CD4-positive, alpha-beta T cell (primary cell): Measurements from ENCODE around the gene ACAD10. TPM values are rescaled to one million over a fixed set of nuclear protein-coding genes. Genes with fewer than 3 reads are reported as not detected.

ENCODE experiments used
- ATAC-seq: fragments of 200-7000 bp; cut with Tn5 transposase; one replicate; pipeline ENCODE4 v1.10.0; 2022; ENCODE audit warnings: mild to moderate bottlenecking; ENCODE audit not compliant: poor library complexity
- CTCF ChIA-PET: fragments of 350-600 bp; sonication (Branson Sonifier 250); formaldehyde crosslinking; loops from one replicate; lab custom pipeline; 2021; ENCODE audit warnings: antibody characterized with exemption, inconsistent platforms; lab: Charles Lee
- POLR2A ChIA-PET: fragments of 350-600 bp; sonication (Branson Sonifier 250); formaldehyde crosslinking; loops from one replicate; lab custom pipeline; 2021; ENCODE audit warnings: antibody characterized with exemption, inconsistent platforms; lab: Charles Lee
- DNase-seq, 14 experiments: peaks; one replicate each; pipeline ENCODE4 v3.0.0-alpha.2; 2013 to 2020; ENCODE audit warnings: mixed read lengths in 2 of 14
- H3K27ac ChIP-seq, 2 donors: one replicate each; pipeline versions ENCODE4 v1.5.1 to v1.7.0; 2013; ENCODE audit warnings: low read length in 2 of 2, low read depth in 1 of 2, mild to moderate bottlenecking in 1 of 2
- H3K27me3 ChIP-seq, 2 experiments: 1 replicate in 1 of 2; 2 replicates in 1 of 2; pipeline versions ENCODE4 v1.6.1 to v1.7.0; 2013; ENCODE audit warnings: low read length in 2 of 2, control low read depth in 1 of 2, mild to moderate bottlenecking in 1 of 2, moderate library complexity in 1 of 2; ENCODE audit not compliant: insufficient read depth in 2 of 2, control insufficient read depth in 1 of 2
- H3K36me3 ChIP-seq: one replicate; pipeline ENCODE4 v1.6.1; 2013; ENCODE audit warnings: low read length, control low read depth; ENCODE audit not compliant: insufficient read depth
- H3K4me1 ChIP-seq: one replicate; pipeline ENCODE4 v1.6.1; 2013; ENCODE audit warnings: low read length, control low read depth; ENCODE audit not compliant: insufficient read depth
- H3K4me3 ChIP-seq: one replicate; pipeline ENCODE4 v1.5.1; 2013; ENCODE audit warnings: mild to moderate bottlenecking, low read length, moderate library complexity
- H3K9me3 ChIP-seq, 2 experiments: 1 replicate in 1 of 2; 2 replicates in 1 of 2; pipeline versions ENCODE4 v1.6.1 to v1.7.0; 2013; ENCODE audit warnings: low read length in 2 of 2, mild to moderate bottlenecking in 2 of 2, control low read depth in 1 of 2, moderate library complexity in 1 of 2; ENCODE audit not compliant: control insufficient read depth in 1 of 2, insufficient read depth in 1 of 2
- H3K27ac Mint-ChIP-seq: one replicate; pipeline ENCODE4 v1.8.0; 2020; ENCODE audit warnings: mixed read lengths
- H3K27me3 Mint-ChIP-seq: one replicate; pipeline ENCODE4 v1.8.0; 2021; ENCODE audit warnings: mixed read lengths
- H3K36me3 Mint-ChIP-seq: one replicate; pipeline ENCODE4 v1.8.0; 2021; ENCODE audit warnings: low read depth, mixed read lengths
- H3K4me1 Mint-ChIP-seq: one replicate; pipeline ENCODE4 v1.8.0; 2021; ENCODE audit warnings: low read depth, mixed read lengths
- H3K4me3 Mint-ChIP-seq: one replicate; pipeline ENCODE4 v1.8.0; 2020; ENCODE audit warnings: mild to moderate bottlenecking, mixed read lengths
- H3K9me3 Mint-ChIP-seq: one replicate; pipeline ENCODE4 v1.8.0; 2020; ENCODE audit warnings: mixed read lengths
- intact Hi-C, 2 experiments: fragments of 100-400 bp; cut with DNase I in 1 of 2; cut with micrococcal nuclease in 1 of 2; formaldehyde crosslinking; loops; one replicate each; pipeline versions ENCODE4 v1.15.1 to v1.9.0; 2023 to 2025; cut with DNase I, micrococcal nuclease
- total RNA-seq, 174 experiments: library from RNA in 2 of 174; stranded (reverse) in 2 of 174; gene quantifications; one replicate each; pipeline ENCODE4 v1.2.3 and lab custom pipeline; 2021 to 2026
- TF ChIP-seq, protein P1 (sequence below): fragments of 200-600 bp; IDR thresholded peaks from one replicate; pipeline ENCODE4 v1.8.0; 2022; ENCODE audit warnings: antibody characterized with exemption, mild to moderate bottlenecking

ACAD10 gene
- total RNA-seq, 2 experiments from 2014 or later, result 15.8 to 17.4 TPM

DNA sequence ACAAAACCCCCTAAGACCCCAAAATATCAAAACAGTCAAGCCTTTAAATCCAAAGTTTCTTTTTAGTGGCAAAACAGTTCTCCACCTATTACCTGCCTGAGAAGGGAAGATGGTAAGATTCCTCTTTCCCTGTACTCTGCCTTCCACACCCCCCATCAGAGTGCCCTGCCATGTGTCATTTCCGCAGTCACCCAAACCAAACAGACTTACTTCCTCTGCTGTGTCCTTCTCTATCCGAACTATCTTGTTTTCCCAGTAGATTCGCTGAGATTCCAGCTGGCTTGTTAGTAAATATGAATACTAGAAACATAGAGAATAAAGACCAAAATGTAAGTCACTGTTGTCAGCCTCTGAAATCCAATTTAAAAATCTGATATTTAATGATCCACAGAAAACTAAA is 30.5 kb upstream of the ACAD10 start:
- no peaks in the 10 kb centered on the region for H3K4me1 ChIP-seq
- no peaks in the 10 kb centered on the region for H3K4me1 Mint-ChIP-seq
- intact Hi-C loops, result no loop called here
- no peaks in the 10 kb centered on the region for H3K9me3 Mint-ChIP-seq
- ChIA-PET CTCF (no interaction called here), POLR2A (no interaction called here)
- H3K27me3 ChIP-seq, result no peaks in the 10 kb centered on the region
- peaks cover 83% of the 10 kb centered on the region for H3K36me3 Mint-ChIP-seq
- no peak overlapping the region for H3K27ac Mint-ChIP-seq
- H3K27me3 Mint-ChIP-seq, result no peaks in the 10 kb centered on the region
- ATAC-seq (no peak), DNase-seq (no peak)
- no peak overlapping the region for H3K27ac ChIP-seq
- no peak overlapping the region for H3K4me3 ChIP-seq
- H3K36me3 ChIP-seq, result peaks cover 88% of the 10 kb centered on the region
- H3K9me3 ChIP-seq, result no peaks in the 10 kb centered on the region
- no peak overlapping the region for H3K4me3 Mint-ChIP-seq
- TF ChIP-seq, protein P1, sequence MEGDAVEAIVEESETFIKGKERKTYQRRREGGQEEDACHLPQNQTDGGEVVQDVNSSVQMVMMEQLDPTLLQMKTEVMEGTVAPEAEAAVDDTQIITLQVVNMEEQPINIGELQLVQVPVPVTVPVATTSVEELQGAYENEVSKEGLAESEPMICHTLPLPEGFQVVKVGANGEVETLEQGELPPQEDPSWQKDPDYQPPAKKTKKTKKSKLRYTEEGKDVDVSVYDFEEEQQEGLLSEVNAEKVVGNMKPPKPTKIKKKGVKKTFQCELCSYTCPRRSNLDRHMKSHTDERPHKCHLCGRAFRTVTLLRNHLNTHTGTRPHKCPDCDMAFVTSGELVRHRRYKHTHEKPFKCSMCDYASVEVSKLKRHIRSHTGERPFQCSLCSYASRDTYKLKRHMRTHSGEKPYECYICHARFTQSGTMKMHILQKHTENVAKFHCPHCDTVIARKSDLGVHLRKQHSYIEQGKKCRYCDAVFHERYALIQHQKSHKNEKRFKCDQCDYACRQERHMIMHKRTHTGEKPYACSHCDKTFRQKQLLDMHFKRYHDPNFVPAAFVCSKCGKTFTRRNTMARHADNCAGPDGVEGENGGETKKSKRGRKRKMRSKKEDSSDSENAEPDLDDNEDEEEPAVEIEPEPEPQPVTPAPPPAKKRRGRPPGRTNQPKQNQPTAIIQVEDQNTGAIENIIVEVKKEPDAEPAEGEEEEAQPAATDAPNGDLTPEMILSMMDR, result no peak

DNA sequence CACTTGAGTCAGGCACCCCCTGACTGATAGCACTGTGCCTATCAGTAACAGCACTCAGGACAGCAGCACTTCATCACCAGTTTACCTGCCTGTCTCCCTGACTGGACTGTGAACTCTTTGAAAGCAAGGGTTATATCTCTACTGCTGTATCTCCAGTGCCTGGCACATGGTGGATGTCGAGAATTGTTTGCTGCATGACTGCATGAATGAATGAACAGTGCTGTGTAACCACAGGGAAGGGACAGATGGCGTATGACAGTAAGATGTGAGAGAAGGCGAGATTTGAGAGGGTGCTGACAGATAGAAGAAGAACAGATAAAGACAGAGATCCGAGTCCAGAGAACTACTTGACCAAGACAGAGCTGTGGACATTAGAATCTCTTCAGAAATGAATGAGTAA is 29.8 kb upstream of the ACAD10 start:
- CTCF ChIA-PET, result no interaction called here
- POLR2A ChIA-PET, result no interaction called here
- DNase-seq (no peak), ATAC-seq (no peak)
- no peak overlapping the region for H3K27ac Mint-ChIP-seq
- H3K36me3 Mint-ChIP-seq, result peaks cover 79% of the 10 kb centered on the region
- Histone ChIP-seq H3K4me3 (no peak overlapping the region), H3K27me3 (no peaks in the 10 kb centered on the region), H3K27ac (no peak overlapping the region), H3K36me3 (peaks cover 89% of the 10 kb centered on the region), H3K9me3 (no peaks in the 10 kb centered on the region), H3K4me1 (no peaks in the 10 kb centered on the region)
- no peaks in the 10 kb centered on the region for H3K4me1 Mint-ChIP-seq
- H3K4me3 Mint-ChIP-seq, result no peak overlapping the region
- no peaks in the 10 kb centered on the region for H3K9me3 Mint-ChIP-seq
- no peaks in the 10 kb centered on the region for H3K27me3 Mint-ChIP-seq
- TF ChIP-seq, protein P1, result no peak
- intact Hi-C loops, result no loop called here

DNA sequence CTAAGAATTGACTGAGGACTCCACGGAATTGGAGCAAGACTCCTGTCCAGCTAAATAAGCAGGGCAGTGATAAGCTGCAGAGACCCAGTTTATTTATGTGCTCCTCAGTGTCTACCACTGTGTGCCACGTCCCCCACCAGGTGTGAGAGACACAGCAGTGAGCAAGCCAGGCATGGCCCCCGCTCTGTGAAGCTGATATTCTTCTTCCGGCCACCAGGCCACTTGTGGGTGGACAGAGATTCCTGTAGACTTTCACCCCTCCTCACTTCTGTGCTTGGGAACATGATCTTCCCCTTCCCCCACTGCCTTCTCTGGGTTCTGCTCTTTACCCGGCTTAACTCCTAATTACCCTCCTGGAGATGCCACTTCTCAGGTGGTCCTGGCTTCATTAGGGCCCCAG is 21.4 kb upstream of the ACAD10 start:
- Mint-ChIP-seq H3K9me3 (no peaks in the 10 kb centered on the region), H3K36me3 (peaks cover 88% of the 10 kb centered on the region), H3K27ac (no peak overlapping the region), H3K4me1 (no peaks in the 10 kb centered on the region), H3K27me3 (no peaks in the 10 kb centered on the region), H3K4me3 (no peak overlapping the region)
- POLR2A ChIA-PET, result no interaction called here
- Histone ChIP-seq H3K4me1 (no peaks in the 10 kb centered on the region), H3K27me3 (no peaks in the 10 kb centered on the region), H3K4me3 (no peak overlapping the region), H3K36me3 (peaks cover 73% of the 10 kb centered on the region), H3K9me3 (no peaks in the 10 kb centered on the region), H3K27ac (no peak overlapping the region)
- TF ChIP-seq, protein P1, result no peak
- no peak for DNase-seq
- CTCF ChIA-PET, result no interaction called here
- no peak for ATAC-seq
- intact Hi-C loops, result no loop called here
